OCI-LY1 (cell line): ENCODE data around the gene SIK2.

Experiments used
- EZH2 ChIP-seq: fragments of 200-600 bp; sonication (generic), shearing (Covaris generic); IDR thresholded peaks from 2 replicates; pipeline ENCODE4 v1.8.0; 2017; ENCODE audit warnings: borderline replicate concordance, mixed run types, mild to moderate bottlenecking, antibody characterized with exemption, low read length, moderate library complexity, mixed read lengths
- TF ChIP-seq, protein P1 (sequence below): fragments of 200-600 bp; sonication (generic), shearing (Covaris generic); IDR thresholded peaks from 2 replicates; pipeline ENCODE4 v1.5.1; 2017; ENCODE audit warnings: mild to moderate bottlenecking, antibody characterized with exemption, low read length, moderate library complexity, mixed read lengths

DNA sequence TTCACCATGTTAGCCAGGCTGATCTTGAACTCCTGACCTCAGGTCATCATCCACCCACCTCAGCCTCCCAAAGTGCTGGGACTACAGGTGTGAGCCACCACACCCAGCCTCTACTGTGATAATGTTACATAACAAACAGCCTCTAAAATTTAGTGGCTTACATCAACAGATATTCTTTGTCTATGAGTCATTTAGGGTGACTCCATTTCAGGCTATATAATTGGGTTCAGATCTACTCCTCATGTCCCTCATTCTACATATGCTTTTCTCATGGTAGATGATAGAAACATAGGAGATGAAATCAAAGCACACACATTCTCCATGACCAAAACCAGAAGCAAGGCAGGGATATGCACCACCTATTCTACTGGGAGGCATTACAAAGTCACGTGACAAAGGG lies 72.7 kb downstream of the SIK2 start:
- TF ChIP-seq, protein P1, sequence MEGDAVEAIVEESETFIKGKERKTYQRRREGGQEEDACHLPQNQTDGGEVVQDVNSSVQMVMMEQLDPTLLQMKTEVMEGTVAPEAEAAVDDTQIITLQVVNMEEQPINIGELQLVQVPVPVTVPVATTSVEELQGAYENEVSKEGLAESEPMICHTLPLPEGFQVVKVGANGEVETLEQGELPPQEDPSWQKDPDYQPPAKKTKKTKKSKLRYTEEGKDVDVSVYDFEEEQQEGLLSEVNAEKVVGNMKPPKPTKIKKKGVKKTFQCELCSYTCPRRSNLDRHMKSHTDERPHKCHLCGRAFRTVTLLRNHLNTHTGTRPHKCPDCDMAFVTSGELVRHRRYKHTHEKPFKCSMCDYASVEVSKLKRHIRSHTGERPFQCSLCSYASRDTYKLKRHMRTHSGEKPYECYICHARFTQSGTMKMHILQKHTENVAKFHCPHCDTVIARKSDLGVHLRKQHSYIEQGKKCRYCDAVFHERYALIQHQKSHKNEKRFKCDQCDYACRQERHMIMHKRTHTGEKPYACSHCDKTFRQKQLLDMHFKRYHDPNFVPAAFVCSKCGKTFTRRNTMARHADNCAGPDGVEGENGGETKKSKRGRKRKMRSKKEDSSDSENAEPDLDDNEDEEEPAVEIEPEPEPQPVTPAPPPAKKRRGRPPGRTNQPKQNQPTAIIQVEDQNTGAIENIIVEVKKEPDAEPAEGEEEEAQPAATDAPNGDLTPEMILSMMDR = no peak
- no peak for TF ChIP-seq EZH2
